SK-N-SH (cell line): ENCODE measurements around the gene ZDHHC11B.
"Not testable (repeated sequence)": the region's sequence is repeated elsewhere in the genome, so short reads cannot be mapped to it uniquely, and the experiment has no call there.

Source experiments
- CTCF ChIP-seq: fragments of 200-600 bp; sonication (generic); IDR thresholded peaks from 2 replicates; pipeline ENCODE4 v1.6.1; 2017; ENCODE audit warnings: antibody characterized with exemption, mild to moderate bottlenecking, moderate library complexity
- EP300 ChIP-seq, 2 experiments: IDR thresholded peaks; 2 replicates each; pipeline versions ENCODE4 v1.4.0 to v1.6.1; 2012; ENCODE audit warnings: borderline replicate concordance in 1 of 2, low read depth in 1 of 2, low read length in 1 of 2
- EZH2phosphoT487 ChIP-seq: fragments of 200-600 bp; sonication (generic); IDR thresholded peaks from 2 replicates; pipeline ENCODE4 v1.6.1; 2017; ENCODE audit warnings: low read depth, mixed run types, mild to moderate bottlenecking, antibody characterized with exemption, moderate library complexity, borderline replicate concordance
- FOXJ3 ChIP-seq: sonication (generic); formaldehyde crosslinking; IDR thresholded peaks from 2 replicates; pipeline ENCODE4 v1.5.1; 2020; ENCODE audit warnings: mild to moderate bottlenecking, missing genetic modification reagents
- GABPA ChIP-seq: IDR thresholded peaks from 2 replicates; pipeline ENCODE4 v1.4.0; 2012; ENCODE audit warnings: low read depth, mild to moderate bottlenecking
- JUND ChIP-seq: IDR thresholded peaks from 2 replicates; pipeline ENCODE4 v1.4.0; 2012
- MAX ChIP-seq: IDR thresholded peaks from 2 replicates; pipeline ENCODE4 v1.4.0; 2012; ENCODE audit warnings: low read depth
- POLR2AphosphoS5 ChIP-seq: IDR thresholded peaks from 2 replicates; pipeline ENCODE4 v1.6.1; 2012; ENCODE audit warnings: low read depth, low read length
- RAD21 ChIP-seq: IDR thresholded peaks from 2 replicates; pipeline ENCODE4 v1.6.1; 2012; ENCODE audit warnings: mild to moderate bottlenecking, low read length
- REST ChIP-seq: IDR thresholded peaks from 2 replicates; pipeline ENCODE4 v1.6.1; 2012; ENCODE audit warnings: mild to moderate bottlenecking, low read depth, low read length, moderate library complexity
- RXRA ChIP-seq: IDR thresholded peaks from 2 replicates; pipeline ENCODE4 v1.4.0; 2012; ENCODE audit warnings: low read depth, mild to moderate bottlenecking, borderline replicate concordance
- USF1 ChIP-seq: IDR thresholded peaks from 2 replicates; pipeline ENCODE4 v1.4.0; 2012; ENCODE audit warnings: low read depth, borderline replicate concordance
- YY1 ChIP-seq: IDR thresholded peaks from 2 replicates; pipeline ENCODE4 v1.4.0; 2012; ENCODE audit warnings: low read depth, mild to moderate bottlenecking

- TF ChIP-seq EZH2phosphoT487; CTCF; YY1; RAD21; MAX; REST; RXRA; GABPA; JUND; USF1; FOXJ3; EP300 (IDR thresholded peaks at IDR 0.05; ENCODE audit: borderline replicate concordance in 1 of 2, low read depth in 1 of 2, low read length in 1 of 2); POLR2AphosphoS5: not testable (repeated sequence)
Measured at GRCh38 chr5:787224-787856, 2.8 kb upstream of the ZDHHC11B start.
